MM.1S (cell line): ENCODE data around the gene ELOA.

Source experiments
- CTCF ChIP-seq: fragments of 300-600 bp; sonication (generic); IDR thresholded peaks from 2 replicates; pipeline ENCODE4 v1.5.1; 2016; ENCODE audit warnings: antibody characterized with exemption, low read length, mixed read lengths
- EZH2 ChIP-seq: fragments of 300-600 bp; sonication (generic); optimal IDR thresholded peaks from 2 replicates; pipeline ENCODE3; 2017; ENCODE audit warnings: low read depth, mild to moderate bottlenecking, antibody characterized with exemption, low read length, mixed read lengths
- EZH2phosphoT487 ChIP-seq: fragments of 300-600 bp; sonication (generic); IDR thresholded peaks from 2 replicates; pipeline ENCODE4 v1.6.1; 2018; ENCODE audit warnings: antibody characterized with exemption, low read length

- no peak for TF ChIP-seq CTCF
- TF ChIP-seq EZH2phosphoT487, result no peak
- no peak for TF ChIP-seq EZH2
These were observed 493 bp upstream of the ELOA start for GRCh38 chr1:23742670-23743286.
